HG03097 (cell line): ENCODE data around the gene SNTA1.
"Not testable (repeated sequence)": the region's sequence is repeated elsewhere in the genome, so short reads cannot be mapped to it uniquely, and the experiment has no call there.

Experiments
- ATAC-seq: cut with Tn5 transposase; IDR thresholded peaks from one replicate; pipeline ENCODE4 v1.9.1; 2021; ENCODE audit not compliant: unreplicated experiment, low FRiP score

SNTA1 gene

GRCh38 chr20:33466303-33466646 is 22.7 kb upstream of the SNTA1 start:
- ATAC-seq: no peak

GRCh38 chr20:33465481-33466302 is 22.1 kb upstream of the SNTA1 start:
- no peak for ATAC-seq

GRCh38 chr20:33464759-33465158 is 21.2 kb upstream of the SNTA1 start:
- not testable (repeated sequence) for ATAC-seq

GRCh38 chr20:33463332-33464101 is 20.0 kb upstream of the SNTA1 start:
- no peak for ATAC-seq

- no peak for ATAC-seq
Observed at GRCh38 chr20:33460711-33461110, 17.1 kb upstream of the SNTA1 start.

- ATAC-seq: no peak
Observed at GRCh38 chr20:33459599-33459998, 16.0 kb upstream of the SNTA1 start.

GRCh38 chr20:33456916-33457642 is 13.5 kb upstream of the SNTA1 start:
- ATAC-seq: not testable (repeated sequence)

- no peak for ATAC-seq
Observed at GRCh38 chr20:33450867-33451266, 7.3 kb upstream of the SNTA1 start.

GRCh38 chr20:33445881-33446625 is 2.5 kb upstream of the SNTA1 start:
- no peak for ATAC-seq

GRCh38 chr20:33444797-33445560 is 1.4 kb upstream of the SNTA1 start:
- ATAC-seq: no peak

GRCh38 chr20:33443006-33443511 is 504 bp downstream of the SNTA1 start:
- ATAC-seq: peak; percentile 23

GRCh38 chr20:33442136-33443005 is 1.2 kb downstream of the SNTA1 start:
- no peak for ATAC-seq

GRCh38 chr20:33441142-33441955 is 2.2 kb downstream of the SNTA1 start:
- no peak for ATAC-seq

GRCh38 chr20:33440562-33440961 is 3.0 kb downstream of the SNTA1 start:
- ATAC-seq: not testable (repeated sequence)

- ATAC-seq: no peak
Observed at GRCh38 chr20:33438481-33438880, 5.1 kb downstream of the SNTA1 start.

GRCh38 chr20:33437141-33437911 is 6.2 kb downstream of the SNTA1 start:
- ATAC-seq: no peak

- no peak for ATAC-seq
Observed at GRCh38 chr20:33434434-33434833, 9.1 kb downstream of the SNTA1 start.
